ENCODE measurements around the gene KRTAP10-3.
"Not testable (repeated sequence)": the region's sequence is repeated elsewhere in the genome, so short reads cannot be mapped to it uniquely, and the experiment has no call there.

The KRTAP10-3 gene, protein sequence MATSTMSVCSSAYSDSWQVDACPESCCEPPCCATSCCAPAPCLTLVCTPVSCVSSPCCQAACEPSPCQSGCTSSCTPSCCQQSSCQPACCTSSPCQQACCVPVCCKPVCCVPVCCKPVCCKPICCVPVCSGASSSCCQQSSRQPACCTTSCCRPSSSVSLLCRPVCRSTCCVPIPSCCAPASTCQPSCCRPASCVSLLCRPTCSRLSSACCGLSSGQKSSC

DNA sequence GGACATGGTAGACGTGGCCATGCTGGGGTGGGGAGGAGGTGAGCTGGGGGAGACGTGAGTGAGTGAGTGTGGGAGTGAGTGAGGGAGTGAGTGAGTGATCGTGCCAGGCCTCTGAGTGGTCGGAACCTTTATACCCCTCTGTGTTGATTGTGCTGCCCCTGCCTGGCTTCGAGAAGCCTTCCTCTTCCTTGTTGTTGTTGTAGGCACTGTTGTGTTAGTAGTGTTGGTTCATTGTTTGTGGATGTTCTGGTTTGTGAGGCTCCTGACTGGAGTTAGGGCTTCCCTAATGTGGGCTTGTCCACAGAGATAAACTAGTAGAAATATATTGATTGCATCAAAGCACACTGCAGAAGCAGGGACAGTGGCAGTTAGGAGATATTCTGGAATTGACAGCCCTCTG lies at the start of gene KRTAP10-3:
Gene KRTAP10-3 (minus strand): TSS at position 101 of the 400 bp plus-strand sequence. CDS start 80 bp downstream, at position 21.
- no peak for DNase-seq

DNA sequence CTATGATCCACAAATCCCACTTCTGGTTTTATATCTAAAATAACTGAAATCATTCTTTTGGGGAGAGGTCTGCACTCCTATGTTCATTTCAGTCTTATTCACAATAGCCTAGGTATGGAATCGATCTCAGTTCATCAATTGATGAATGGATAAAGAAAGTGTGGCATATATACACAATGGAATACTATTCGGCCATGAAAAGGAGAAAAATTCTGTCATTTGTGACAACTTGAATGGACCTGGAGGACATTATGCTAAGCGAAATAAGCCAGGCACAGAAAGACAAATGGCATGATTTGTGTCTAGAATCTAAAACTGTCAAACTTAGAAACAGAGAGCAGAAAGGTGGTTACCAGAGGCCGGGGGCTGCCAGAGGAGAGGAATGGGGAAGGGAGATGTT lies 47.9 kb upstream of the KRTAP10-3 start:
- no peak for DNase-seq

DNA sequence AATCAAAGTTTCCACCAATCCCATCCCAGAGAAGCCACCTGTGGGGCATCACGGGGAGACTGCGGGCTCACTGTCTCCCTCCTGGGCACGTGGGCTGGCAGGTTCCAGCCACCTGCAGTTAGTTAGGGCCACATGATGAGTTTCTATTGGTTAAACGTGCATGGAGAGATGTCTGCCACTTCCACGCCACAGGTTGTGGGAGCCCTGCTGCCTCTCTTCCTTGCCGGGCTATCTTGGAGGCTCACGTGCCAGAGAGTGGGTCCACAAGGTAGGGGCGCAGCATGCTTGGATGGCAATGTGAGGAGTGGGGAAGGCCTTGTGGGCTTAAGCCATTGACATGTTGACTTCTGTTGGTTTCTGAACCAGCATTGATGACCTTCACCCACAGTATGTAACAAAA lies 45.3 kb upstream of the KRTAP10-3 start:
- DNase-seq: no peak

DNA sequence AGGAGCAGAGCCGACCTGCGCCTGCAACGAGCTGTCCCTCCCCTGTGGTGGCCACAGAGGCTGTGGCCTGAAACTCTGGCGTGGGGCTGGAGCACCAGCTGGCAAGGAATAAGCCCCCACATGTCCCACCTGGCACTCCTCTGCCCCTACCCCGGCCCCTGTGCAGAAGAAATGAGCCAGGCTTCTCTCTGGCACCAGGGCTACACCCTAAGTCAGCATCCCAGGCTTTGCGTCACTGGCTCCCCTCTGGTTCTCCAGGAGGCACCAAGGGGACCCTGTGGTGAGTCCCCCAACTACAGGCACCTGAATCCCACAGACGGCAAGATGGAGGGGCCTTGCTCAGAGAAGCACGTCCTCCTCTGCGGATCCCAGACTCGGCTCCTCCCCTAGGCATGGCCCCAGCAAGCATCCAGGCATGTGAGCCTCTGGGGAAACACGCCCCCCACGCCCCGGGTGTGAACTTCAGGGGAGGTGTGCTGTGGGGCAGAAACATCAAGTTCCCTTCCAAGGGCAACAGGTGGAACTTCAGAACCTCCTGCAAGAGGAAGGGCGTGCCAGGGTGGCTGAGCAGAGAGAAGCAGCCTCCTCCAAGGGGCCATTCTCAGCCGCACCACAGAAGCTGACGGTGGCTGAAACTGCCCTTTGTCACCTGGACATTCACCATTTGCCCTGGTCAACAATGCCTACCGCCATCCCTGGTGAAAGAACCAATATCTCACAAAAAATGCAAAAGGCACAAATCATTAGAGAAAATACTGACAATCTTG lies 44.7 kb upstream of the KRTAP10-3 start:
- no peak for DNase-seq

DNA sequence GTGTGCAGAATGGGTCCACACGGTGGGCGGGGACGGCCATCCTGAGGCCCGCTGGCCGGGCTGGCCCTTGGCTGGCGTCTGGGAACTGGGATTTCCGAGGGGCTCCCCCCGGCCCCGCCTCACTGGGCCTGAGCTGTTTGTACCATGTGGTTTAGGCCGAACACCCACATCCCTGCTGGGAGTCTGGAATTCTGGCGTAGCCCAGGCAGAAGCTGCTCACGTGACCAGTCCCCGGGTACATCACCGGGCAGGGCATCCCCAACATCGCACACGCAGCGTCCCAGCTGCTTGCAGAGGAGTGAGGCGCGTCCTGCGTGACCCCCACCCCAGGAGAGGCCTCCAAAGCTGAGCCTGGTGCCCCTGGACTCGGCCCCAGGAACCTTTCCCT lies 43.9 kb upstream of the KRTAP10-3 start:
- no peak for DNase-seq

DNA sequence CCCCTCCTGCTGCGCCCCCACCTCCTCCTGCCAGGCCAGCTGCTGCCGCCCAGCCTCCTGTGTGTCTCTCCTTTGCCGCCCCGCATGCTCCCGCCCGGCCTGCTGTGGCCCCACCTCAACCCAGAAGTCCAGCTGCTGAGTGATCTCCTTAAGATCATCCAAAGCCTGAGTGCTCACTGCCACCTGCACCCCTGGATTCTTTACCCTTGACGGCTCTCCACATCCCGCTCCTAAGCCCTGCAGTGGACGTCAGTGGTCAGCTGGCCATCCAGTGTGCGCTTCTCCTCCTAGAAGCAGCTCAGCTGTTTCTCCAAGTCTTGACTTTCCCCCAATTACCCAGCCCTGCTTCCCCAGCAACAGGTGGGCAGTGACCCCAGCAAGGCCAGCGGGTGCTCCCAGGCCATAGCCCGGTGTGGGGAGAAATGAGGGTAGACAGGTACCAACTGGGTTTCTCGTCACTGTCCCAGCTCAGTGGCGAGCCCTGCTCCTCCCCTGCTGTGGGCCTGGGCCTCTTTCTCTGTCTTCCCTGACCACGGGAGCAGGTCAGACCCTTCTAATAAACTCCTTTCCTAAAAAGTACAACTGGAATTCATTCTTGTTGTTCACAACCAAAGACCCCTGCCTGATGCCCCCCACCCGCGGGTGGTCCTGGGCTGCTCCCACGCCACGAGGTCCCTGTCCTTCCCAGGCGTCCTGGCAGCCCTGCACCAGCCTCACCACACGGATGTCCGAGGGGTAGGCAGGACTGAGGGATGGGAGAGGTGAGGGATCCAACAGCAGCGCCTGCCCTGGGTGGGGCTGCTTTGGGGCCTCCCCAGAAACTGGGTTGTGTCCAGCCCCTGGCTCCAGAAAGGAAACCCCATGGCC lies 43.2 kb upstream of the KRTAP10-3 start:
- DNase-seq: no peak

DNA sequence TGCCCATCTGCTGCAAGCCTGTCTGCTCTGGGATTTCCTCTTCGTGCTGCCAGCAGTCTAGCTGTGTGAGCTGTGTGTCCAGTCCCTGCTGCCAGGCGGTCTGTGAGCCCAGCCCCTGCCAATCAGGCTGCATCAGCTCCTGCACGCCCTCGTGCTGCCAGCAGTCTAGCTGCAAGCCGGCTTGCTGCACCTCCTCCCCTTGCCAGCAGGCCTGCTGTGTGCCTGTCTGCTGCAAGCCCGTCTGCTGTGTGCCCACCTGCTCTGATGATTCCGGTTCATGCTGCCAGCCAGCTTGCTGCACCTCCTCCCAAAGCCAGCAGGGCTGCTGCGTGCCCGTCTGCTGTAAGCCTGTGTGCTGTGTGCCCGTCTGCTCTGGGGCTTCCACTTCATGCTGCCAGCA lies 42.5 kb upstream of the KRTAP10-3 start:
- not testable (repeated sequence) for DNase-seq

DNA sequence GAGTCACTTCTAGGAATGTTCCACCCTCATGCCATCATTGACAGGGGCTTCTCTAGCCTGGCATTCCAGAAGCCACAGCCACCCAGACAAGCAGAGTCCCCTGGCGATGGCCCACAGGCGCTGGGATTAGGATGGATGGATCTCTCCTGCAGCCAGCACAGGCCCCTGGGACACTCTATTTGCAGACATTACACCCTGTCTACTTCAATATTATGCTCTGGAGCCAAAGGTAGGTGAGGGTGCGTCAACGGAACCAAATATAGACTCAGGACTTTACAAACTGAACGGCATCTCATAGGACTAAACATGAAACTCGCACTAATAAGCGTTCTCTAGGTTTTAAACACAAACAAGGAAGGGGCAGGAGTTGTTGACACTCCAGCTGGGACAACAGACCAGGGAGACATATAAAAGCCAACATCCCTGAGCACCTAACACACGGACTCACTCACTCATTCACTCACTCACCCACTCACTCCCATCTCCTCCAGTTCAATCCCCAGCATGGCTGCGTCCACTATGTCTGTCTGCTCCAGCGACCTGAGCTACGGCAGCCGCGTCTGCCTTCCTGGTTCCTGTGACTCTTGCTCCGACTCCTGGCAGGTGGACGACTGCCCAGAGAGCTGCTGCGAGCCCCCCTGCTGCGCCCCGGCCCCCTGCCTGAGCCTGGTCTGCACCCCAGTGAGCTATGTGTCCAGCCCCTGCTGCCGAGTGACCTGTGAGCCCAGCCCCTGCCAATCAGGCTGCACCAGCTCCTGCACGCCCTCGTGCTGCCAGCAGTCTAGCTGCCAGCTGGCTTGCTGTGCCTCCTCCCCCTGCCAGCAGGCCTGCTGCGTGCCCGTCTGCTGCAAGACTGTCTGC lies 41.8 kb upstream of the KRTAP10-3 start, which contains the start of gene KRTAP10-7:
Gene KRTAP10-7 (plus strand): TSS at position 480 of the 861 bp plus-strand sequence. CDS start 25 bp downstream, at position 505.
- not testable (repeated sequence) for DNase-seq

DNA sequence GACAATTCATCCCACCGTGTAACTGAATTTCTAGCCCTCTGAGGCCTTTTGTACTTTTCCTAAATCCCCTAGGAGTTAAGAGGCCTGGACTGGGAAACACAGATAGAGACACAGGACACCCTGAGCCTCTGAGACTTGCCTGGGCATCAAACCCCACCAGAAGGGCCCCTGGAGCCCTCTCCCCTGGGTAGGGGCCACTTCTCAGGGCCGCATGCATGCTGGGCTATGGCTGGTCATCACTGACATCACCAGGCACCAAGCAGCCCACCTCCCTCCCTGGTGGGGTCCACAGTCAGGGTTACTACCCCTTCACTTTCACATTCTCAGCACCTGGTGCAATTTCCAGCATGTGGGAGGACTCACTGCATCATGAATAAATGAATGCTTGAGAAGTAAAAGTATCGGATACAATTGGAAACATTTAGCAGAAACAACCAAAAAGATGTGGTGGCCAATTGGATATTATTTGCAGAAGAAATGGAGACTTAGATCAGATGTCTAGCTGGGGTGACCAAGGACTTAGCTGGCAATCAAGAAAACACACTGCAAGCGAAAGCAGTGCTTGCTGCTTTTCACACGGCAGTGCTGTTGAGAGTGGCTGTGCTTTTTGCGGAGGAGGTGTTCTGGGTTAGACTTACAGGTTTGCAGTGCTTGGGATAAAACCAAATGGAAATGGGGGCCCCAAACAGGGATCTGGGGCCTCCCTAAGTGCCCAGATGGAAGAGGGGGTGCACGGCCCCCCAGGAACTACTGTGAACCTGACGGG lies 40.9 kb upstream of the KRTAP10-3 start:
- DNase-seq: no peak

DNA sequence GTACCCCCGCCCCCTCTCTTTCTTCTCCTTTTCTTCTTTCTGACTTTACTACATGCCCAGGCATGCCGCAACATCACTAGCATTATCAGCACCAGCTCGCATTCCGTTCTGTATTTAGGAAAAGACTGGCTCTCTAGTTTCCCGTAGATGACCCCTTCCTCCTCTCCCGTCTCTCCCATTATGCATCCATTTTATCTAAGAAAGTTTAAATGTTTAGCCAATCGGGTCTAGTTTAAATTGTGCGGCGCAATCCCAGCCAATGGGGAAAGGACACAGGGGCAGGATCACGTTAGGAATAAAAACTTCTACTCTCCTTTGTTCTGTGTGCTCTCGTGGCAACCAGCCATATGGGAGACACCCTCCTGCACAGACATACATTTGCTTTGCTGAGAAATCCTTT lies 39.5 kb upstream of the KRTAP10-3 start:
- DNase-seq: no peak

DNA sequence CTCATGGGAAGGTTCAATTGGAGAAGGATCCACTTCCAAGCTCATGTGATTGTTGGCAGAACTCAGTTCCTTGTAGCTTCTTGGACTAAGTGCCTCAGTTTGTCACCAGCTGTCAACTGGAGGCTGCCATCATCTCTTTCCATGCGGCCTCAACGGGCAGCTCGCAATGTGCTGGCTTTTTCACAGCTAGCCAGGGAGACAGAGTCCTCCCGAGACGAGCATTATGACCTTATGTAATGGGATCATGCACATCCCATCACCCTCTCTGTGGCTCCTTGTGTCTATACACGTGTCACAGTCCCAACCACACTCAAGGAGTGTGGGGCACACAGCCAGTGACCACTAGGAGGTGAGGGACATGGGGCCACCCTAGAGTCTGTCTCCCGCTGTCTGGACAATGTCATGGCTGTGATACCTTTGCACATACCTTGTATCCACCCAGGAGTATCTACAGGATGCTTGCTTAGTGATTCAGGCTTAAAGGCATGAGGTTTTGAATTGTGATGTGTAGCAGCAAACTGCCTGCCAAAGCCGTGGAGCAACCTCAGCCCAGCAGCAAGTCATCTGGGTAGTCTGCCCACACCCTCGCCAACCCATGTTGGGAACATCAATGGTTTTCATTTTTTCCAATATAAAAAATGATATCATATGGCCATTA lies 37.6 kb upstream of the KRTAP10-3 start:
- DNase-seq: no peak

DNA sequence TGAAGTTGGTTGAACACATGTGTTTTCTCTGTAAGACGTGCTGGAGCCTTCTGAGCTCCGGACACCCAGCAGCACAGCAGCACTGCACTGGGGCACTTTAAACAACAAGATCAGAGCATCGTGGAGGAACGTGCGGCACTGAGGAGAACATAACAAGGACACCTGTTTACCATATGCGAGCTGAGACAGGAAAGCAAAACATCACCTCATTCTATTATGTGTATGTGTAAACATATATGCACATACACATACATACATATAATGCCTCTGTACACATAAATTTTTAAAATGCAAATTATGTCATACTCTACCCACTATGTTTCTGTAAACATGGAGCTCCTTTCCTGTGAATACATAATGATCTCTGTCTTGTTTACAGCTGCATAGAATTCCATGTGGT lies 36.9 kb upstream of the KRTAP10-3 start:
- DNase-seq: no peak

DNA sequence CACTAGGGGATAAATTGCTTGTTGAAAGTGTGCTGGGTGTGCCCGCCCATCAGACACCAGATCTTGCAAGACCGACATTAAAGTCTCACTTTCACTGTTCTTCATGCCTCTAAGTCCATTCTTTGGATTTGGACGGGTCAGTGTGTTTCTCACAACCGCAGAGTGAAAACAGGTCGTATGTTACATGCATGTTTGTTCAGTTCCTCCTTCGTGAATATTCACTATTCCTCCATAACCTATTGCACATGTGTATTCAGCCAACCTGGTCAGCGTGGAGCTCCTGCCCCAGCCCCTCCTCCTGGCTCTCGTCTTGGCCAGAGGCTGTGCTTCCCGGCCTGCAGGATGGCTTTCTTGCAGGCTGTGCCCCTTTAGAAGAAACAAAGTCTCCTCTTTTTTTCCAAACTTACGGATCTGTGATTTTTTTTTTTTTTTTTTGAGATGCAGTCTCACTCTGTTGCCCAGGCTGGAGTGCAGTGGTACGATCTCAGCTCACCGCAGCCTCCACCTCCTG lies 35.9 kb upstream of the KRTAP10-3 start:
- no peak for DNase-seq

DNA sequence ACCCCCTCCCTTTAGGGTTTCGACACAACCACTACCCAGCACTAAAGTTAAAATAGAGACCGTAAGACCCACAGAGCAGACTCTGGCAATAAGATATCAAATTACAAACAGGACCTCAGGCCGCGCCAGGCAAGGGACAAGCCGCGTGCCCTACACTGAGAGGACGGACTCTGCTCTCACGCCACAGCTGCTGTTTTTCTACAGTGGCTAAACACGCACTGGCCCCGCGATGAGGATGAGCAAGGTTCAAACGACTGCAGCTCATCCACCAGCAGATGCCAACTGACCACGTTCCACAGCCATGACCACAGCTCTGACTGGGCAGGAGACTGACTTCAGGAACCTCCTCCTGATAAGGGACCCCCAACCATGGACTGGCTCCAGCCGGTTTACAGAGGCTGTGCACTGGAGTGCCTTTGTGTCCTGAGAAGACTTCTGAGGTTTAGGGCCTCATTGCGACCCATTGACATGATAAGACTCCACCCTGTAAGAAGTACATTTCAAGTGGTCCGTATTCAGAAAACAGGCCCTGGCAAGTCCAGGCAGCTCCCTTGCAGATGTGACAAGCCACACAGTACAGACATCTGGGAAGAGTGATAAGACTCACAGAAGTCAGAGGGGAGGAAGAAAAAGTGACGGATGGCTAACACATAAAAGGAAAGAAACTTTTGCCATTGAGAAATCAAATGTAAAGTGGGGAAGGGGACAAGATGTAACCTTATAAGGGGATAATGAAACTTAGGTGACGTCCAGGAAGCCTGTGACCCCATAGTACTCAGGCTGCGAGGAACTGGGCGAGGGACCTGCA lies 35.2 kb upstream of the KRTAP10-3 start:
- DNase-seq: no peak

DNA sequence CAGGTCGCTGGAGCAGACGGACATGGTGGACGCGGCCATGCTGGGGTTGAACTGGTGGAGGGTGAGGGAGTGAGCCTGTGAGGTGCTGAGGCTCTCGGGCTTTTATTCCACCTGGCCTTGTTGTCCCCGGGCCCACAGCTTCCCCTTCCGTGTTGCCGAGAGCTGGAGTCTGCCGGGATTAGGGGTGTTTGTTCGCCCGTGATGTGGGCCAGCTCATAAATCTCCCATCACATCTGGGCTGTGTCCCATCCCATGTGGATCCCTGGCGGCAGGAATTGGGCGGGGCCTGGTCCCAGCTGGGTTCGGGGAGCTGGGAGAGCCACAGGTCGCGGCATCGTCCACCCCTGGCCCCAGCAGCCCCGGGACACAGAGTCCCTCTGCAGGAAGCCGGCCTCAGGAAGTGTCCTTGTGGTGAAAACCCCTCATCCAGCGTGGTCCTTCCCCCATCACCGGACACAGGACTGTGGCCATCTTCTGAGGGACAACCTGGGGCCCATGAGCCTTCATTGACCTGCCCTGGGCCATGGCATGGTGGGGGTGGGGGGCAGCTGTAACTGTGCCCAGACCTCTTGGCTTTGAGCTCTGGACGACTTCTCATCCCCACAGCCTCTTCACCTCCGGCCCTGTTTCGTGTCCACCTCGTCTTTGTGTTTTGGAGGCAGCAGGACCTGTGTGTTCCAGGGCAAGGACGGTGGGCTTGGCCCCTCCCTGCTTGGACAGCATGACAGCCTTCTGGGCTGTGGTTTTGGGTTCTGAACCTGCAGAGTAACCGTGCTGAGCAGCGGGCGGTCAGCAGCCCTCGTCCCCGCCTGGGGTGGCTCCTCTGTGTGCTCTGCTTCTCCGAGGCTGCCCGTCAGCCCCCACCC lies 34.1 kb upstream of the KRTAP10-3 start, which contains the start of gene KRTAP10-6:
Gene KRTAP10-6 (minus strand): TSS at position 60 of the 866 bp plus-strand sequence. CDS start 21 bp downstream, at position 39.
- DNase-seq: no peak

DNA sequence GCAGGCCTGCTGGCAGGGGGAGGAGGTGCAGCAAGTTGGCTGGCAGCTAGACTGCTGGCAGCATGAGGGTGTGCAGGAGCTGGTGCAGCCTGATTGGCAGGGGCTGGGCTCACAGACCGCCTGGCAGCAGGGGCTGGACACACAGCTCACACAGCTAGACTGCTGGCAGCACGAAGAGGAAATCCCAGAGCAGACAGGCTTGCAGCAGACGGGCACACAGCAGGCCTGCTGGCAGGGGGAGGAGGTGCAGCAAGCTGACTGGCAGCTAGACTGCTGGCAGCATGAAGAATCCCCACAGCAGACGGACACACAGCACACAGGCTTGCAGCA lies 33.2 kb upstream of the KRTAP10-3 start:
- not testable (repeated sequence) for DNase-seq

DNA sequence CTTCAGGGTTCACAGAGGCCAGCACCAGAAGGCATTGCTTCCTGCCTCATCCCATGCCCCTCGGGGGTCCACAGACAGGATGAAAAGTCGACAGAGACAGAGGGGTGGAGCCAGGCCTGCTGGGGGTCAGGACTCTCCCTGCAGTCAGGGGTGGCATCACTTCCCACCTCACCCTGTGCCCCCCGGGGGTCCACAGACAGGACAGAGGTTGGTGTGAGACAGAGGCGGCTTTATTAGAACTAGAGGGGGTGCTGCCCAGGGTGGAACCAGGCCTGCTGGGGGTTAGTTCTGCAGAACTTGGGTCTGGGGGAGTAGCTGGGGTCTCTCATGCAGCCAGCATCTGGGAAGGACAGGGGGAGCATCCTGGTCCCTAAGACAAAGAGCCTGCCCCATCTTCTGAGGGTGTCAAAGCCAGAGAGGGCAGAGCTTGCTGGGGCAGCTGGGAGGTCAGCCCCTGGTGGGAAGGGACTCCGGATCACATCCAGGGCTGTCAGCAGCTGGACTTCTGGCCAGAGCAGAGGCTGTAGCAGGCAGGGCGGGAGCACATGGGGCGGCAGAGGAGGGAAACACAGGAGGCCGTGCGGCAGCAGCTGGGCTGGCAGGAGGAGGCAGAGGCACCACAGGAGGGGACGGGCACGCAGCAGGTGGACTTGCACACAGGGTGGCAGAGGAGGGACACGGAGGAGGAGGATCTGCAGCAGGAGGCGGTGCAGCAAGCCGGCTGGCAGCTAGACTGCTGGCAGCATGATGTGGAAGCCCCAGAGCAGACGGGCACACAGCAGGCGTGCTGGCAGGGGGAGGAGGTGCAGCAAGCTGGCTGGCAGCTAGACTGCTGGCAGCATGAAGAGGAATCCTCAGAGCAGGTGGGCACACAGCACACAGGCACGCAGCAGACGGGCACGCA lies 32.6 kb upstream of the KRTAP10-3 start:
- DNase-seq: not testable (repeated sequence)

DNA sequence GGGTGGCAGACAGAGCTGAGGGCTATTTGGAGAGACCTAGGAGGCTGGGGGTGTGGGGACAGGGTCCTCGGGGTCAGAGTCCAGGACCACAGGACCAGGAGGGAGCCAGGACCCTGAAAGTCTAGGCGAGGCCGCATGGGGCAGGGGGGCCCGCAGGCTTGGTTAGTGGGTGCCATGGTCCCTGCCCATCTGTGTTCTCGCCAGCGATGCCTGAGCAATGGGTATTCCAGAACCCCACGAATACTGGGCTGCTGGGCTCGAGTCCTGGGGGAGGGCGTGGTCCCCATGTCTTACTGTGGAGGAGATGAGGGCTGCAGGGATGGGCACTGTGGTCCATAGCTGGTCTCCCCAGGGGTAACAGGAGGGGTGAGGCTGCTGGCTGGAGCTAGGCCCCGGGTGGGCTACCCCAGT lies 31.7 kb upstream of the KRTAP10-3 start:
- no peak for DNase-seq
